PFSK-1 (cell line): ENCODE results near the gene IL1RL1.

ENCODE experiments used
- POLR2AphosphoS5 ChIP-seq: IDR thresholded peaks from 2 replicates; pipeline ENCODE4 v1.6.1; 2012; ENCODE audit warnings: low read depth, mild to moderate bottlenecking, control low read depth, low read length, moderate library complexity
- REST ChIP-seq, 2 experiments: IDR thresholded peaks; 2 replicates each; pipeline versions ENCODE4 v1.6.1 to v1.8.0; 2011 to 2012; ENCODE audit warnings: low read depth in 2 of 2, low read length in 2 of 2, control low read depth in 1 of 2, inconsistent platforms in 1 of 2, mild to moderate bottlenecking in 1 of 2, moderate library complexity in 1 of 2; ENCODE audit not compliant: insufficient read depth in 1 of 2
- SIN3A ChIP-seq: IDR thresholded peaks from 2 replicates; pipeline ENCODE4 v1.6.1; 2012; ENCODE audit warnings: mild to moderate bottlenecking, low read length, moderate library complexity, borderline replicate concordance; ENCODE audit not compliant: insufficient read depth
- TAF1 ChIP-seq: IDR thresholded peaks from 2 replicates; pipeline ENCODE4 v1.6.1; 2012; ENCODE audit warnings: low read length, control low read depth, borderline replicate concordance; ENCODE audit not compliant: insufficient read depth

- TF ChIP-seq POLR2AphosphoS5 (no peak), SIN3A (no peak), REST (IDR thresholded peaks at IDR 0.05; ENCODE audit: insufficient read depth in 1 of 2, low read depth in 2 of 2, low read length in 2 of 2) (no peak), TAF1 (no peak)
Observed at GRCh38 chr2:102350137-102350793, 38.9 kb downstream of the IL1RL1 start.
